GM12891 (cell line): ENCODE results near the gene NHSL2.

Experiments used
- PAX5 ChIP-seq: IDR thresholded peaks from 2 replicates; pipeline ENCODE4 v1.6.1; 2011; ENCODE audit warnings: low read length, moderate library complexity, mild to moderate bottlenecking; ENCODE audit not compliant: insufficient read depth, severe bottlenecking
- POLR2A ChIP-seq: IDR thresholded peaks from 2 replicates; pipeline ENCODE4 v1.6.1; 2011; ENCODE audit warnings: low read depth, low read length, control low read depth
- POLR2AphosphoS5 ChIP-seq: IDR thresholded peaks from 2 replicates; pipeline ENCODE4 v1.6.1; 2011; ENCODE audit warnings: low read depth, low read length, control low read depth
- SPI1 ChIP-seq: IDR thresholded peaks from 2 replicates; pipeline ENCODE4 v1.6.1; 2011; ENCODE audit warnings: low read depth, low read length, control low read depth
- TAF1 ChIP-seq: IDR thresholded peaks from 2 replicates; pipeline ENCODE4 v1.6.1; 2011; ENCODE audit warnings: low read depth, low read length, control low read depth

DNA sequence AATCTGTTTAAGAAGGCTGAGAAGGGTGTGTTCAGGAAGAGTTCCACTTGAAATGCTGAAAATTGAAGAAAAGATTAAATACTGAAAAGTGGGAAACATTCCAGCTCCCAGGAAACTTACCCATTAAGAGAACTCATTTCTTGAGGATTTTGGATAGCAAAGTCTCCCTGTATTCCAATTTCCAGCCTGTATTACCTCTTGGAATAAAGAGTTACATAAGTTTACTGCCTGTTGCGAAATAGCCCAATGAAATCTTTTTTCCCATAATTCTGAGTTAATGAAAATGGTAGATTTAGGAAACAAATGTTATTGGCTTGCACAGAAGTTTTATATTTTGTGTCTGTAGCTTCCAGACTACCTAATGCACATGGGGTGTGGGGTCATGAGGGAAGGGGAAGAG, 12.0 kb downstream of the NHSL2 start:
- no peak for TF ChIP-seq POLR2A
- no peak for TF ChIP-seq SPI1
- no peak for TF ChIP-seq TAF1
- no peak for TF ChIP-seq POLR2AphosphoS5
- no peak for TF ChIP-seq PAX5
